GM10248 (cell line): ENCODE results near the gene HMMR.

Experiments used
- CTCF ChIA-PET: fragments of 300-600 bp; sonication (Branson Sonifier 250); formaldehyde crosslinking; extraction: SDS; loops from one replicate; lab custom pipeline; 2021; ENCODE audit warnings: antibody characterized with exemption; lab: Yijun Ruan, JAX
- POLR2A ChIA-PET: fragments of 350-650 bp; sonication (Branson Sonifier 250); formaldehyde crosslinking; extraction: SDS; loops from one replicate; lab custom pipeline; 2020; ENCODE audit warnings: antibody characterized with exemption; lab: Yijun Ruan, JAX
- DNase-seq: peaks from one replicate; pipeline ENCODE4 v3.0.0; 2012; ENCODE audit errors: extremely low spot score
- CTCF ChIP-seq: IDR thresholded peaks from 2 replicates; pipeline ENCODE4 v1.5.1; 2012; ENCODE audit warnings: mild to moderate bottlenecking, low read depth; ENCODE audit errors: extremely low read depth, missing control alignments, control extremely low read depth

The HMMR gene

GRCh38 chr5:163456029-163456589 lies 4.3 kb upstream of the HMMR start:
- POLR2A ChIA-PET, result interaction anchor here (0.6 kb wide), 1 partner anchor 18 kb away, joined by 6 read pairs; no protein-coding TSS in a partner anchor
- no peak for DNase-seq
- CTCF ChIA-PET, result interaction anchor here (1.0 to 1.6 kb wide), 3 partner anchors 14 to 49 kb away, joined by 3 to 4 read pairs (median 3); partner anchors contain the start of gene MAT2B
- no peak for TF ChIP-seq CTCF

- POLR2A ChIA-PET, result no interaction called here
- CTCF ChIA-PET, result interaction anchor here (1.2 to 1.4 kb wide), 3 partner anchors 8 to 15 kb away, joined by 4 read pairs; no protein-coding TSS in a partner anchor
- no peak for DNase-seq
- TF ChIP-seq CTCF, result no peak
Observed at GRCh38 chr5:163456840-163457239, 3.6 kb upstream of the HMMR start.

GRCh38 chr5:163458778-163459385 lies 1.6 kb upstream of the HMMR start:
- DNase-seq, result no peak
- no peak for TF ChIP-seq CTCF
- ChIA-PET POLR2A (interaction anchor here (1.2 to 4.2 kb wide), 2 partner anchors 10 to 21 kb away, joined by 8 to 19 read pairs; partner anchors contain the start of gene CCNG1), CTCF (interaction anchor here (1.0 to 3.5 kb wide), 12 partner anchors 9 to 50 kb away, joined by 3 to 19 read pairs (median 5); partner anchors contain the start of genes CCNG1 and MAT2B)

DNA sequence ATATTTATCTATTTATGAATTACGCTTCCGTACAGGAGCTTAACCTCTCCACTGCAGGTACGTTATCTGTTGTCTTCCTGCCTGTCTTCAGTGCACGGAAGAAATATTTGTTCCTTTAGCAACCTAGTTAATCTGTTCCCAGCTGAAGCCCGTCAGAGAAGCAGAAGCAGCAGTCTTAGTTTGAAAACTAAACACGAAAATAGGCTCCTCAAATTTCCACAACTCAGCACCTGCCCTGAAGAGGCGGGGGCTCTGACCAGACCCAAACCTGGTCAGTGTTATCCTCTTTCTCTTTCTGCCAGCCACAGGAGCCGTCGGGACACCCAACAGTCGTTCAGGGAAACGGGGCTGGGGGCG lies 992 bp upstream of the HMMR start:
- ChIA-PET POLR2A (interaction anchor here (1.2 to 4.2 kb wide), 3 partner anchors 9 to 22 kb away, joined by 3 to 19 read pairs (median 8); partner anchors contain the start of gene CCNG1), CTCF (interaction anchor here (1.0 to 3.5 kb wide), 14 partner anchors 8 to 51 kb away, joined by 3 to 19 read pairs (median 5); partner anchors contain the start of genes CCNG1 and MAT2B)
- no peak for TF ChIP-seq CTCF
- no peak for DNase-seq

DNA sequence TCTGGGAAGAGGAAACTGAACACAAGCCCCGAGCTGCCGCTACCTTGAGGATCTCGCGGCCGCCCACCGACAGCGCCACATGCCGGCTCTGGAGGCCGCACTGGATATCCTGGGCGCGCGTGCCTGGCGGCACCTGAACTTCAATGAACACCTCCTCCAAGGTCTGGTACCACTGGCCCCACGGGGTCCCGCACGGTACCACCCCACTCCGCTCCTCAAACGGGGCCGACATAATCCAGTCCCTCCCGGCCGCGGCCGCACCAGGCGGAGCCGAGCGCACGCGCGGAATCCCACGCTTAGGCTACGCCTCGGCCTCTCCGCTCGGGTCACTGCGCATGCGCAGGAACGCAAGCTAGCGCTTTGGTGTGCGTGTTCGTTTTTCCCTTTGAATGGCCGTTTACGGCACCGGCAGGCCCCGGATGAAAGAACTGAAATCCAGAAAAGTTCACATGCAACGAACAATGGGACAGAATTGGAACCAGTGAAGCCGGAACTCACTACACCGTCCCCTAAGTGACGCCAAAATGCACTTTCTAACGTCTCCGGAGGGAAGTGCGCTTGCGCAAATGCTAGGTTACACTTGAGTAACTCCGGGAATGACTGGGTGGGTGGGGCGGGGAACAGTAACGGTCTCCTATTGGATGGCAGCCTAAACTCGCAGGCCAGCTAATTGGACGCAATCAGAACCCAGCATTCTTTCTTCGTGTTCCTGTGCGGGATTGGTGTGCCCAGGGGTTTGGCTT lies 442 bp upstream of the HMMR start, which contains the start of gene NUDCD2:
NUDCD2 (minus strand) TSS at position 284 of the 743 bp plus-strand sequence; CDS start at position 232, 52 bp downstream.
- ChIA-PET CTCF (interaction anchor here (0.7 to 3.5 kb wide), 15 partner anchors 9 to 51 kb away, joined by 4 to 19 read pairs (median 5); partner anchors contain the start of gene MAT2B), POLR2A (interaction anchor here (0.7 to 4.2 kb wide), 5 partner anchors 9 to 45 kb away, joined by 3 to 19 read pairs (median 5); partner anchors contain the start of genes CCNG1 and MAT2B)
- peak; percentile 91 for DNase-seq
- TF ChIP-seq CTCF, result peak; percentile 33

- ChIA-PET CTCF (interaction anchor here (1.4 to 1.7 kb wide), 2 partner anchors 27 to 42 kb away, joined by 3 to 5 read pairs; partner anchors contain the start of gene MAT2B), POLR2A (interaction anchor here (0.7 to 0.9 kb wide), 2 partner anchors 42 to 1007 kb away, joined by 3 to 8 read pairs; partner anchors contain the start of gene MAT2B)
- TF ChIP-seq CTCF, result no peak
- DNase-seq, result no peak
Observed at GRCh38 chr5:163463063-163463435, 2.6 kb downstream of the HMMR start.
